HepG2 (cell line): ENCODE measurements around the gene ZNF213. TPM values are rescaled to one million over a fixed set of nuclear protein-coding genes. Genes with fewer than 3 reads are reported as not detected.

ENCODE experiments used
- BATF2 ChIP-seq: sonication (generic); formaldehyde crosslinking; IDR thresholded peaks from 2 replicates; pipeline ENCODE4 v1.8.0; 2022; ENCODE audit warnings: mild to moderate bottlenecking, missing genetic modification reagents, moderate library complexity
- BCLAF1 ChIP-seq: fragments of 450-650 bp; IDR thresholded peaks from 2 replicates; pipeline ENCODE4 v1.6.1; 2017; ENCODE audit warnings: mild to moderate bottlenecking
- E2F2 ChIP-seq: sonication (generic); formaldehyde crosslinking; IDR thresholded peaks from 2 replicates; pipeline ENCODE4 v1.4.0; 2020; ENCODE audit warnings: missing genetic modification reagents, borderline replicate concordance
- HNF4A ChIP-seq: sonication (generic); formaldehyde crosslinking; IDR thresholded peaks from 2 replicates; pipeline ENCODE4 v1.4.0; 2020; ENCODE audit warnings: missing genetic modification reagents
- MATR3 ChIP-seq: sonication (generic); formaldehyde crosslinking; IDR thresholded peaks from 2 replicates; pipeline ENCODE4 v1.4.0; 2020; ENCODE audit warnings: missing genetic modification reagents
- MXD1 ChIP-seq: sonication (generic); formaldehyde crosslinking; IDR thresholded peaks from 2 replicates; pipeline ENCODE4 v1.4.0; 2020; ENCODE audit warnings: mild to moderate bottlenecking, missing genetic modification reagents
- NFE2L1 ChIP-seq: sonication (generic); formaldehyde crosslinking; IDR thresholded peaks from 2 replicates; pipeline ENCODE4 v1.4.0; 2020; ENCODE audit warnings: missing genetic modification reagents, mild to moderate bottlenecking, borderline replicate concordance
- RFXANK ChIP-seq: IDR thresholded peaks from 2 replicates; pipeline ENCODE4 v1.6.1; 2016
- SOX5 ChIP-seq: IDR thresholded peaks from 2 replicates; pipeline ENCODE4 v1.6.1; 2016; ENCODE audit warnings: borderline replicate concordance
- THYN1 ChIP-seq: sonication (generic); formaldehyde crosslinking; IDR thresholded peaks from 2 replicates; pipeline ENCODE4 v1.8.1; 2023; ENCODE audit warnings: low read depth, mild to moderate bottlenecking, moderate library complexity, missing genetic modification reagents, borderline replicate concordance
- ZBTB7B ChIP-seq: sonication (generic); formaldehyde crosslinking; IDR thresholded peaks from 2 replicates; pipeline ENCODE4 v1.4.0; 2020; ENCODE audit warnings: missing genetic modification reagents
- ZNF230 ChIP-seq: sonication (generic); formaldehyde crosslinking; IDR thresholded peaks from 2 replicates; pipeline ENCODE4 v1.4.0; 2020; ENCODE audit warnings: mild to moderate bottlenecking, missing genetic modification reagents
- ZNF337 ChIP-seq: sonication (generic); formaldehyde crosslinking; IDR thresholded peaks from 2 replicates; pipeline ENCODE4 v1.5.1; 2020; ENCODE audit warnings: missing genetic modification reagents, low read depth, mild to moderate bottlenecking, borderline replicate concordance
- ZNF446 ChIP-seq: sonication (generic); formaldehyde crosslinking; IDR thresholded peaks from 2 replicates; pipeline ENCODE4 v1.5.0; 2020; ENCODE audit warnings: mild to moderate bottlenecking, missing genetic modification reagents
- ZNF503 ChIP-seq: sonication (generic); formaldehyde crosslinking; IDR thresholded peaks from 2 replicates; pipeline ENCODE4 v1.4.0; 2020; ENCODE audit warnings: missing genetic modification reagents
- ZNF768 ChIP-seq: sonication (generic); formaldehyde crosslinking; IDR thresholded peaks from 2 replicates; pipeline ENCODE4 v1.4.0; 2020; ENCODE audit warnings: missing genetic modification reagents
- ZNF772 ChIP-seq: sonication (generic); formaldehyde crosslinking; IDR thresholded peaks from 2 replicates; pipeline ENCODE4 v1.5.0; 2020; ENCODE audit warnings: mild to moderate bottlenecking, missing genetic modification reagents
- ZNF782 ChIP-seq: sonication (generic); formaldehyde crosslinking; IDR thresholded peaks from 2 replicates; pipeline ENCODE4 v1.4.0; 2020; ENCODE audit warnings: missing genetic modification reagents, mild to moderate bottlenecking, borderline replicate concordance
- ZSCAN20 ChIP-seq: sonication (generic); formaldehyde crosslinking; IDR thresholded peaks from 2 replicates; pipeline ENCODE4 v1.4.0; 2020; ENCODE audit warnings: missing genetic modification reagents, mild to moderate bottlenecking, borderline replicate concordance
- polyA plus RNA-seq, 8 experiments: library from polyadenylated mRNA; depleted of rRNA in 3 of 8; stranded (reverse) in 7 of 8; unstranded in 1 of 8; fragments of >200 nt; fragmentation: Illumina TruSeq in 4 of 8; extraction: Trizol in 4 of 8; gene quantifications; 2 replicates each; pipeline versions ENCODE4 v1.2.1 to v1.2.3, GENCODE V29; 2011 to 2016; ENCODE audit warnings: low read depth in 4 of 8, missing spikeins in 1 of 8, mixed read lengths in 1 of 8; ENCODE audit not compliant: insufficient read depth in 1 of 8
- total RNA-seq, 5 experiments: library from RNA; depleted of rRNA; stranded (reverse); fragments of >200 nt; fragmentation: Illumina TruSeq; extraction: Trizol; gene quantifications; 2 replicates each; pipeline ENCODE4 v1.2.3, GENCODE V29; 2016; ENCODE audit warnings: low read depth in 1 of 5
- TF ChIP-seq, protein P1 (sequence below): sonication (generic); formaldehyde crosslinking; IDR thresholded peaks from 2 replicates; pipeline ENCODE4 v1.5.0; 2020; ENCODE audit warnings: mild to moderate bottlenecking, missing genetic modification reagents, borderline replicate concordance

The ZNF213 gene
- total and polyA plus RNA-seq, 2 of the 13 experiments (the other 11 are each of a cell fraction or from before 2014, with no cell fraction given), result 0.59 to 0.97 TPM

DNA sequence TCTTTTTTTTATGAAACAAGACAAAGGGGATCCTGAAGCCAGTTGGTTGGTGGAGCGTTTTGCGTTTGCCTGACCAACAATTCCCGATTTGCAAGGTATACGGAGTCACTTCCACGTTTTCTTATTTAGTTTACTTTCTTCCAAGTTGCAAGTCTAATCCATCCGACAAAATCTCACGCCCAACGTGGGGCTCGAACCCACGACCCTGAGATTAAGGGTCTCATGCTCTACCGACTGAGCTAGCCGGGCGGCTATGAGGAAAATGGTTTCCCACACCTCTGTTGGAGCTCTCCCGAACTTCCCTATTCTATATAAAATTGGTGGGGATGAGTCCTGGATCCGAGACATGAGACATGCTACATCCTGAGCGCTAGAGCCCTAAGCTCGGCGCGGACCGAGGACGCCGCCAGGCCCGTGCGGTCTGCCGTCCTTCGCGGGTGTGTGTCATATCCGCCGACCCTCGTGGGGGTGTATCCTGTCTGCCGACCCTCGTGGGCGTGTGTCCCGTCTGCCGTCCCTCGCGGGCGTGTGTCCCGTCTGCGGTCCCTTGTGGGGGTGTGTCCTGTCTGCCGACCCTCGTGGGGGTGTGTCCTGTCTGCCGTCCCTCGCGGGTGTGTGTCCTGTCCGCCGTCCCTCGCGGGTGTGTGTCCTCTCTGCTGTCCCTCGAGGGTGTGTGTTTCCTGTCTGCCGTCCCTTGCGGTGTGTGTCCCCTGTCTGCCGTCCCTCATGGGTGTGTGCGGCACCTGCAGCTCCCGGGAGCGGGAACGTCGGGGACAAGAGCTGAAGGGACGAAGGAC, 22.6 kb downstream of the ZNF213 start (continued):
- TF ChIP-seq E2F2 (CRISPR knock-in tag), result no peak
- TF ChIP-seq ZBTB7B (CRISPR knock-in tag), result no peak
- 0 out of 2 replicates have a peak, but pooled peaks have one; percentile 12 for TF ChIP-seq HNF4A (CRISPR knock-in tag)
- TF ChIP-seq ZNF772 (CRISPR knock-in tag), result no peak; the same call in 1 of the 2 replicates
- no peak for TF ChIP-seq ZSCAN20 (CRISPR knock-in tag)
- 0 out of 2 replicates have a peak, but pooled peaks have one; percentile 43 for TF ChIP-seq ZNF337 (CRISPR knock-in tag)
- TF ChIP-seq RFXANK, result no peak
- no peak for TF ChIP-seq ZNF230
- TF ChIP-seq MXD1 (CRISPR knock-in tag), result no peak
- no peak for TF ChIP-seq MATR3 (CRISPR knock-in tag)
- TF ChIP-seq ZNF503, result no peak; the same call in 1 of the 2 replicates
- TF ChIP-seq ZNF446 (CRISPR knock-in tag), result no peak
- no peak for TF ChIP-seq BCLAF1
- TF ChIP-seq NFE2L1 (CRISPR knock-in tag), result no peak
- TF ChIP-seq ZNF782 (CRISPR knock-in tag), result no peak
- TF ChIP-seq THYN1 (CRISPR knock-in tag), result no peak
- no peak for TF ChIP-seq BATF2 (CRISPR knock-in tag)
- no peak for TF ChIP-seq ZNF768 (CRISPR knock-in tag)
- TF ChIP-seq SOX5 (CRISPR knock-in tag), result peak; percentile 19; the same call in 1 of the 2 replicates
- TF ChIP-seq, protein P1, sequence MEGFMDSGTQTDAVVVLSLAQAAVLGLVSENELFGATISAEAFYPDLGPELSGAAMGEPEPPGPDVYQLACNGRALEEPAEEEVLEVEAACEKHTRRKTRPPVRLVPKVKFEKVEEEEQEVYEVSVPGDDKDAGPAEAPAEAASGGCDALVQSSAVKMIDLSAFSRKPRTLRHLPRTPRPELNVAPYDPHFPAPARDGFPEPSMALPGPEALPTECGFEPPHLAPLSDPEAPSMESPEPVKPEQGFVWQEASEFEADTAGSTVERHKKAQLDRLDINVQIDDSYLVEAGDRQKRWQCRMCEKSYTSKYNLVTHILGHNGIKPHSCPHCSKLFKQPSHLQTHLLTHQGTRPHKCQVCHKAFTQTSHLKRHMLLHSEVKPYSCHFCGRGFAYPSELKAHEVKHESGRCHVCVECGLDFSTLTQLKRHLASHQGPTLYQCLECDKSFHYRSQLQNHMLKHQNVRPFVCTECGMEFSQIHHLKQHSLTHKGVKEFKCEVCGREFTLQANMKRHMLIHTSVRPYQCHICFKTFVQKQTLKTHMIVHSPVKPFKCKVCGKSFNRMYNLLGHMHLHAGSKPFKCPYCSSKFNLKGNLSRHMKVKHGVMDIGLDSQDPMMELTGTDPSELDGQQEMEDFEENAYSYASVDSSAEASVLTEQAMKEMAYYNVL, result no peak
